ENCODE data around the gene LIMK2.

GRCh38 chr22:31279327-31279669 lies 67.2 kb downstream of the LIMK2 start:
- TF ChIP-seq, protein P1, sequence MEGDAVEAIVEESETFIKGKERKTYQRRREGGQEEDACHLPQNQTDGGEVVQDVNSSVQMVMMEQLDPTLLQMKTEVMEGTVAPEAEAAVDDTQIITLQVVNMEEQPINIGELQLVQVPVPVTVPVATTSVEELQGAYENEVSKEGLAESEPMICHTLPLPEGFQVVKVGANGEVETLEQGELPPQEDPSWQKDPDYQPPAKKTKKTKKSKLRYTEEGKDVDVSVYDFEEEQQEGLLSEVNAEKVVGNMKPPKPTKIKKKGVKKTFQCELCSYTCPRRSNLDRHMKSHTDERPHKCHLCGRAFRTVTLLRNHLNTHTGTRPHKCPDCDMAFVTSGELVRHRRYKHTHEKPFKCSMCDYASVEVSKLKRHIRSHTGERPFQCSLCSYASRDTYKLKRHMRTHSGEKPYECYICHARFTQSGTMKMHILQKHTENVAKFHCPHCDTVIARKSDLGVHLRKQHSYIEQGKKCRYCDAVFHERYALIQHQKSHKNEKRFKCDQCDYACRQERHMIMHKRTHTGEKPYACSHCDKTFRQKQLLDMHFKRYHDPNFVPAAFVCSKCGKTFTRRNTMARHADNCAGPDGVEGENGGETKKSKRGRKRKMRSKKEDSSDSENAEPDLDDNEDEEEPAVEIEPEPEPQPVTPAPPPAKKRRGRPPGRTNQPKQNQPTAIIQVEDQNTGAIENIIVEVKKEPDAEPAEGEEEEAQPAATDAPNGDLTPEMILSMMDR (IDR thresholded peaks at IDR 0.05 in 4 of 5, conservative IDR thresholded peaks at IDR 0.05 in 1 of 5), result no peak
- TF ChIP-seq POLR2A (IDR thresholded peaks at IDR 0.05), result no peak
